Skeletal muscle satellite cell (primary cell): ENCODE results near the gene NPIPB8.
"Not testable (repeated sequence)": the region's sequence is repeated elsewhere in the genome, so short reads cannot be mapped to it uniquely, and the experiment has no call there.

ENCODE experiments used
- H3K27me3 ChIP-seq: 2 replicates; pipeline ENCODE4 v1.7.0; 2013; ENCODE audit warnings: low read length; ENCODE audit not compliant: control insufficient read depth, insufficient read depth
- H3K36me3 ChIP-seq: 2 replicates; pipeline ENCODE4 v1.7.0; 2013; ENCODE audit warnings: mild to moderate bottlenecking, control low read depth, low read length; ENCODE audit not compliant: insufficient read depth
- H3K4me1 ChIP-seq: 2 replicates; pipeline ENCODE4 v1.7.0; 2013; ENCODE audit warnings: low read length; ENCODE audit not compliant: control insufficient read depth, insufficient read depth
- H3K4me2 ChIP-seq: 2 replicates; pipeline ENCODE4 v1.7.0; 2013; ENCODE audit warnings: mild to moderate bottlenecking, low read length
- H3K4me3 ChIP-seq: 2 replicates; pipeline ENCODE4 v1.7.0; 2013; ENCODE audit warnings: low read length
- H3K9ac ChIP-seq: 2 replicates; pipeline ENCODE4 v1.7.0; 2013; ENCODE audit warnings: mild to moderate bottlenecking, low read depth, low read length, moderate library complexity
- H3K9me3 ChIP-seq: replicated peaks from 2 replicates; pipeline ENCODE4 v1.7.0; 2013; ENCODE audit warnings: mild to moderate bottlenecking, control low read depth, low read length

NPIPB8 gene

GRCh38 chr16:28688327-28688952 lies 50.6 kb downstream of the NPIPB8 start:
- not testable (repeated sequence) for H3K4me3 ChIP-seq, H3K36me3 ChIP-seq, H3K4me1 ChIP-seq, H3K9me3 ChIP-seq, H3K4me2 ChIP-seq, H3K9ac ChIP-seq, H3K27me3 ChIP-seq

GRCh38 chr16:28689425-28689824 lies 51.6 kb downstream of the NPIPB8 start:
- H3K9me3 ChIP-seq, H3K27me3 ChIP-seq, H3K4me2 ChIP-seq, H3K4me1 ChIP-seq, H3K9ac ChIP-seq, H3K36me3 ChIP-seq, H3K4me3 ChIP-seq: not testable (repeated sequence)

GRCh38 chr16:28691722-28692121 lies 53.9 kb downstream of the NPIPB8 start:
- not testable (repeated sequence) for H3K27me3 ChIP-seq, H3K9ac ChIP-seq, H3K9me3 ChIP-seq, H3K4me2 ChIP-seq, H3K4me1 ChIP-seq, H3K4me3 ChIP-seq, H3K36me3 ChIP-seq

- not testable (repeated sequence) for H3K9ac ChIP-seq, H3K9me3 ChIP-seq, H3K27me3 ChIP-seq, H3K36me3 ChIP-seq, H3K4me2 ChIP-seq, H3K4me3 ChIP-seq, H3K4me1 ChIP-seq
Measured at GRCh38 chr16:28693257-28693950, 55.5 kb downstream of the NPIPB8 start.

- H3K27me3 ChIP-seq, H3K4me1 ChIP-seq, H3K4me2 ChIP-seq, H3K4me3 ChIP-seq, H3K36me3 ChIP-seq, H3K9ac ChIP-seq, H3K9me3 ChIP-seq: not testable (repeated sequence)
Measured at GRCh38 chr16:28699792-28700191, 61.9 kb downstream of the NPIPB8 start.

- not testable (repeated sequence) for H3K9me3 ChIP-seq, H3K36me3 ChIP-seq, H3K27me3 ChIP-seq, H3K4me2 ChIP-seq, H3K4me3 ChIP-seq, H3K9ac ChIP-seq, H3K4me1 ChIP-seq
Measured at GRCh38 chr16:28700349-28700748, 62.5 kb downstream of the NPIPB8 start.

GRCh38 chr16:28701384-28701783 lies 63.5 kb downstream of the NPIPB8 start:
- H3K4me2 ChIP-seq, H3K27me3 ChIP-seq, H3K36me3 ChIP-seq, H3K9me3 ChIP-seq, H3K4me1 ChIP-seq, H3K4me3 ChIP-seq, H3K9ac ChIP-seq: not testable (repeated sequence)

- H3K9me3 ChIP-seq, H3K36me3 ChIP-seq, H3K4me3 ChIP-seq, H3K4me2 ChIP-seq, H3K27me3 ChIP-seq, H3K9ac ChIP-seq, H3K4me1 ChIP-seq: not testable (repeated sequence)
Measured at GRCh38 chr16:28704246-28704645, 66.4 kb downstream of the NPIPB8 start.
